ENCODE data around the gene CELA2A. TPM values are rescaled to one million over a fixed set of nuclear protein-coding genes. Genes with fewer than 3 reads are reported as not detected.

The CELA2A gene
- not detected in 2 replicates for total RNA-seq (ENCODE audit: low replicate concordance)

GRCh38 chr1:15456313-15456954, at the start of gene CELA2A:
CELA2A (plus strand) TSS chr1:15456732; CDS start chr1:15456754, 22 bp downstream.
- H3K9ac ChIP-seq = no peak within 1 kb of the TSS
- DNase-seq (ENCODE audit: low spot score) = no peak
- H3K4me3 Mint-ChIP-seq = no peak within 1 kb of the TSS
- no peaks in the 10 kb centered on the region for H3K79me2 ChIP-seq (ENCODE audit: low read depth)
- H2AFZ ChIP-seq (replicated peaks) = no peak within 1 kb of the TSS
- TF ChIP-seq EZH2 (IDR thresholded peaks at IDR 0.05) (no peak), CTCF (IDR thresholded peaks at IDR 0.05) (no peak), EZH2phosphoT487 (IDR thresholded peaks at IDR 0.05) (no peak)
- H3K4me3 ChIP-seq = no peak within 1 kb of the TSS
- H3K27me3 ChIP-seq = no peaks in the 10 kb centered on the region
- H3K27ac ChIP-seq = no peak within 1 kb of the TSS
- no peaks in the 10 kb centered on the region for H3F3A ChIP-seq (ENCODE audit: low read depth)
- peak within 1 kb of the TSS; percentile 10 for H3K27ac Mint-ChIP-seq
- no peaks in the 10 kb centered on the region for H3K9me3 ChIP-seq (ENCODE audit: low read depth)
- peaks cover 8% of the 10 kb centered on the region for H3K27me3 Mint-ChIP-seq (ENCODE audit: insufficient read depth, low read depth)
- H3K4me1 Mint-ChIP-seq = peaks cover 28% of the 10 kb centered on the region
- no peak within 1 kb of the TSS for H3K4me2 ChIP-seq
- H3K9me3 Mint-ChIP-seq = no peaks in the 10 kb centered on the region
- no peaks in the 10 kb centered on the region for H3K36me3 ChIP-seq
- H3K36me3 Mint-ChIP-seq = no peaks in the 10 kb centered on the region
- no peaks in the 10 kb centered on the region for H3K4me1 ChIP-seq
- no peaks in the 10 kb centered on the region for H4K20me1 ChIP-seq (ENCODE audit: low read depth)

GRCh38 chr1:15407580-15407979, 49.0 kb upstream of the CELA2A start:
- Mint-ChIP-seq H3K4me3 (no peak overlapping the region), H3K27me3 (ENCODE audit: insufficient read depth, low read depth) (peaks cover 10% of the 10 kb centered on the region), H3K4me1 (peaks cover 33% of the 10 kb centered on the region), H3K27ac (no peak overlapping the region), H3K36me3 (no peaks in the 10 kb centered on the region), H3K9me3 (no peaks in the 10 kb centered on the region)
- no peak overlapping the region for H3K9ac ChIP-seq
- H3K4me3 ChIP-seq = no peak overlapping the region
- no peaks in the 10 kb centered on the region for H3K9me3 ChIP-seq (ENCODE audit: low read depth)
- peaks cover 52% of the 10 kb centered on the region for H3K27me3 ChIP-seq
- no peak overlapping the region for H3K4me2 ChIP-seq
- peaks cover 14% of the 10 kb centered on the region for H4K20me1 ChIP-seq (ENCODE audit: low read depth)
- peaks cover 6% of the 10 kb centered on the region for H3F3A ChIP-seq (ENCODE audit: low read depth)
- TF ChIP-seq EZH2phosphoT487 (IDR thresholded peaks at IDR 0.05) = no peak
- TF ChIP-seq CTCF (IDR thresholded peaks at IDR 0.05) = no peak
- TF ChIP-seq EZH2 (IDR thresholded peaks at IDR 0.05) = no peak
- no peaks in the 10 kb centered on the region for H3K79me2 ChIP-seq (ENCODE audit: low read depth)
- H3K36me3 ChIP-seq = no peaks in the 10 kb centered on the region
- H2AFZ ChIP-seq (replicated peaks) = no peak overlapping the region
- peaks cover 11% of the 10 kb centered on the region for H3K4me1 ChIP-seq
- no peak overlapping the region for H3K27ac ChIP-seq
- DNase-seq (ENCODE audit: low spot score) = no peak

- no peaks in the 10 kb centered on the region for H3K36me3 Mint-ChIP-seq
- DNase-seq (ENCODE audit: low spot score) = no peak
- Histone ChIP-seq H4K20me1 (ENCODE audit: low read depth) (peaks cover 14% of the 10 kb centered on the region), H3K4me1 (peaks cover 11% of the 10 kb centered on the region), H2AFZ (replicated peaks) (peak overlapping the region; percentile 51), H3K27me3 (peaks cover 54% of the 10 kb centered on the region), H3F3A (ENCODE audit: low read depth) (peaks cover 6% of the 10 kb centered on the region), H3K9ac (no peak overlapping the region), H3K9me3 (ENCODE audit: low read depth) (no peaks in the 10 kb centered on the region), H3K4me3 (peak overlapping the region; percentile 72), H3K36me3 (no peaks in the 10 kb centered on the region), H3K4me2 (peak overlapping the region; percentile 95), H3K27ac (no peak overlapping the region), H3K79me2 (ENCODE audit: low read depth) (no peaks in the 10 kb centered on the region)
- H3K27ac Mint-ChIP-seq = peak overlapping the region; percentile 93
- peaks cover 32% of the 10 kb centered on the region for H3K4me1 Mint-ChIP-seq
- H3K27me3 Mint-ChIP-seq (ENCODE audit: insufficient read depth, low read depth) = peaks cover 15% of the 10 kb centered on the region
- peak overlapping the region; percentile 89 for H3K4me3 Mint-ChIP-seq
- H3K9me3 Mint-ChIP-seq = no peaks in the 10 kb centered on the region
- TF ChIP-seq CTCF (IDR thresholded peaks at IDR 0.05) (no peak), EZH2 (IDR thresholded peaks at IDR 0.05) (no peak), EZH2phosphoT487 (IDR thresholded peaks at IDR 0.05) (no peak)
Observed at GRCh38 chr1:15408890-15409387, 47.6 kb upstream of the CELA2A start.

Measured in neural progenitor cell (in vitro differentiated cells).